ENCODE measurements around the gene DGLUCY. TPM values are rescaled to one million over a fixed set of nuclear protein-coding genes. Genes with fewer than 3 reads are reported as not detected.

The DGLUCY gene
- total RNA-seq, 1 experiment from 2014 or later: 26.7 TPM

DNA sequence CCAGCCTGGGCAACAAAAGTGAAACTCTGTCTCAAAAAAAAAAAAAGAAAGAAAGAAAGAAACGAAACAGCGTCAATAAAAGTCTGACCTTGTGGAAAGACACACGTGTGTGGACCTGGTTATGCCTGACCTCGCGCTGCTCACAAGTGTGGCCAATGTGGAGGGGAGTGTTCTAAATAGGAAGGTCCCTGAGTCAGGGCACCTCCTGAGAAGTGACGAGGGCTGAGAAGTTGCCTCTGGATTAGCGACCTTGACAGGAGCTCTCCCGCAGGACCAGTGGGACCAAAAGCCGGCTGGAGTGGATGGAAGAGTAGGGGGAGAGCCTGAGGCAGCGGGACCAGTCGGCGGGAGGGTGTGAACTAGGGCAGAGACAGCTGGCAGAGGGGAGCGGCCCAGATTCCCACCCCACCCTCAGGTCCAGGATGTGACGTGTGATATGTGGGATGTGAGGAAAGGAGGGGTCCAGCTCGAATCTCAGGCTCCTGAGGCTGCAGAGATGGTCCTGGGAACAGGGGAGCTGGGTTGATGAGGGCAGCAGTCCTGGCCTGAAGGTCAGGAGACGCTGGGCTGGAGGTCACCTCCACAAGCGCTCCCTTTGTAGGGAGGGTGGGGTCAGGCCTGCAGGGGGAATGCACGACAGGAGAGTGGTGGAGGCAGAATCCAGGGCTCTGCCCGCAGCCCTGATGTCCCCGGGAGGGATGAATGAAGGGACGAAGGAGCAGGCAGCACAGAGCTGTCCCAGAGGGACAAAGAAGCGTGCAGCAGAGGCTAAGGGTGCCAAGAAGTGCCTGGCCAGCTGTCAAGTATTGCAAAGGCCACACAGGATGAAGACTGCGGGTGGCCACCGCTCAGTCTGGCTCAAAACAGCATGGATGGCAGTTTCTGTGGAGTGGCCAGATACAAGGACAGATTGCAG, 155.5 kb downstream of the DGLUCY start:
- Histone ChIP-seq H3K27me3 (replicated peaks; ENCODE audit: insufficient read depth, low read depth, low read length, poor library complexity) (no peaks in the 10 kb centered on the region), H3K9me3 (ENCODE audit: low read depth, low read length, poor library complexity, severe bottlenecking) (no peaks in the 10 kb centered on the region), H3K36me3 (ENCODE audit: insufficient read depth, low read length, poor library complexity, severe bottlenecking) (peaks cover 10% of the 10 kb centered on the region), H3K4me1 (ENCODE audit: insufficient read depth, low read length, poor library complexity, severe bottlenecking) (no peaks in the 10 kb centered on the region), H3K4me3 (ENCODE audit: low read depth, low read length, poor library complexity, severe bottlenecking) (no peak overlapping the region), H3K27ac (ENCODE audit: low read depth, low read length, poor library complexity, severe bottlenecking) (no peak overlapping the region)
- DNase-seq (ENCODE audit: low spot score): no peak
- BruUV-seq (replicated peaks): no TSS peak
- no peak for TF ChIP-seq EZH2 (IDR thresholded peaks at IDR 0.05; ENCODE audit: borderline replicate concordance, low read depth, low read length, poor library complexity, severe bottlenecking)
- TF ChIP-seq, protein P1, sequence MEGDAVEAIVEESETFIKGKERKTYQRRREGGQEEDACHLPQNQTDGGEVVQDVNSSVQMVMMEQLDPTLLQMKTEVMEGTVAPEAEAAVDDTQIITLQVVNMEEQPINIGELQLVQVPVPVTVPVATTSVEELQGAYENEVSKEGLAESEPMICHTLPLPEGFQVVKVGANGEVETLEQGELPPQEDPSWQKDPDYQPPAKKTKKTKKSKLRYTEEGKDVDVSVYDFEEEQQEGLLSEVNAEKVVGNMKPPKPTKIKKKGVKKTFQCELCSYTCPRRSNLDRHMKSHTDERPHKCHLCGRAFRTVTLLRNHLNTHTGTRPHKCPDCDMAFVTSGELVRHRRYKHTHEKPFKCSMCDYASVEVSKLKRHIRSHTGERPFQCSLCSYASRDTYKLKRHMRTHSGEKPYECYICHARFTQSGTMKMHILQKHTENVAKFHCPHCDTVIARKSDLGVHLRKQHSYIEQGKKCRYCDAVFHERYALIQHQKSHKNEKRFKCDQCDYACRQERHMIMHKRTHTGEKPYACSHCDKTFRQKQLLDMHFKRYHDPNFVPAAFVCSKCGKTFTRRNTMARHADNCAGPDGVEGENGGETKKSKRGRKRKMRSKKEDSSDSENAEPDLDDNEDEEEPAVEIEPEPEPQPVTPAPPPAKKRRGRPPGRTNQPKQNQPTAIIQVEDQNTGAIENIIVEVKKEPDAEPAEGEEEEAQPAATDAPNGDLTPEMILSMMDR (conservative IDR thresholded peaks at IDR 0.05; ENCODE audit: low read depth, low read length): no peak
- POLR2A ChIA-PET (ENCODE audit: low non-redundant PET): no interaction called here
- CTCF ChIA-PET: no interaction called here
- intact Hi-C loops (cut with micrococcal nuclease; ENCODE audit: unreplicated experiment): no loop called here

DNA sequence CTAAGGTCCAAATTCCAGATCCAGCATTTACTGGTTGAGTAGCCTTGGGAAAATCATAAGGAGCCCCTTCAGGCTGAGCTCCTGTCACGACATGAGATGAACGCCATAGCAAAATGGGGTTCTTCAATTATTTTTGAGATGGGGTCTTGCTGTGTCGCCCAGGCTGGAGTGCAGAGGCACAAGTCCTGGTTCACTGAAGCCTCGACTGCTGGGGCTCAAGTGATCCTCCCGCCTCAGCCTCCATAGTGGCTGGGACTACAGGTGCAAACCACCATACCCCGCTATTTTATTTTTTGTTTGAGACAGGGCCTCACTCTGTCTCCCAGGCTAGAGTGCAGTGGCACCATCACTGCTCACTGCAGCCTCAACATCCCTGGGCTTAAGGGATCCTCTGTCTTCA, 156.3 kb downstream of the DGLUCY start:
- H3K4me3 ChIP-seq (ENCODE audit: low read depth, low read length, poor library complexity, severe bottlenecking): no peak overlapping the region
- TF ChIP-seq, protein P1 (conservative IDR thresholded peaks at IDR 0.05; ENCODE audit: low read depth, low read length): no peak
- no peak for TF ChIP-seq EZH2 (IDR thresholded peaks at IDR 0.05; ENCODE audit: borderline replicate concordance, low read depth, low read length, poor library complexity, severe bottlenecking)
- CTCF ChIA-PET: no interaction called here
- POLR2A ChIA-PET (ENCODE audit: low non-redundant PET): no interaction called here
- no peaks in the 10 kb centered on the region for H3K27me3 ChIP-seq (replicated peaks; ENCODE audit: insufficient read depth, low read depth, low read length, poor library complexity)
- intact Hi-C loops (cut with micrococcal nuclease; ENCODE audit: unreplicated experiment): no loop called here
- no peak overlapping the region for H3K27ac ChIP-seq (ENCODE audit: low read depth, low read length, poor library complexity, severe bottlenecking)
- H3K9me3 ChIP-seq (ENCODE audit: low read depth, low read length, poor library complexity, severe bottlenecking): no peaks in the 10 kb centered on the region
- peaks cover 10% of the 10 kb centered on the region for H3K36me3 ChIP-seq (ENCODE audit: insufficient read depth, low read length, poor library complexity, severe bottlenecking)
- no peak for DNase-seq (ENCODE audit: low spot score)
- H3K4me1 ChIP-seq (ENCODE audit: insufficient read depth, low read length, poor library complexity, severe bottlenecking): no peaks in the 10 kb centered on the region
- BruUV-seq (replicated peaks): no TSS peak

DNA sequence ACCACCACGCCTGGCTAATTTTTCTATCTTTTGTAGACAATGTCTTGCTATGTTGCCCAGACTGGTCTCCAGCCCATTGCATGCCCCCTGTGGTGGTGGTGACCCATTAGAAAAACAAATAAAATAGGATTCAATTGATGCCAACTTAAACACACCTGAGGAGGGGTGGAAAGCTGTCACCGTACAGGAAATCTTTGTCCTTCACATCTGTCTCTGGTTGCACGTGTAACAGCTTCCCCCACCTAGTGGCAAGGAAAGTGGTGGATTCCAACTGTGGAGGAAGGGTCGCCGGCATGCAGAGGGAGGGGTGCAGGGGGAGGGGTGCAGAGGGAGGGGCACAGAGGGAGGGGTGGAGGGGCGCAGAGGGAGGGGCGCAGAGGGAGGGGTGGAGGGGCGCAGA, 156.7 kb downstream of the DGLUCY start:
- DNase-seq (ENCODE audit: low spot score): no peak
- no peaks in the 10 kb centered on the region for H3K9me3 ChIP-seq (ENCODE audit: low read depth, low read length, poor library complexity, severe bottlenecking)
- no TSS peak for BruUV-seq (replicated peaks)
- ChIA-PET POLR2A (ENCODE audit: low non-redundant PET) (no interaction called here), CTCF (no interaction called here)
- H3K27ac ChIP-seq (ENCODE audit: low read depth, low read length, poor library complexity, severe bottlenecking): no peak overlapping the region
- no peaks in the 10 kb centered on the region for H3K4me1 ChIP-seq (ENCODE audit: insufficient read depth, low read length, poor library complexity, severe bottlenecking)
- peaks cover 10% of the 10 kb centered on the region for H3K36me3 ChIP-seq (ENCODE audit: insufficient read depth, low read length, poor library complexity, severe bottlenecking)
- intact Hi-C loops (cut with micrococcal nuclease; ENCODE audit: unreplicated experiment): no loop called here
- H3K4me3 ChIP-seq (ENCODE audit: low read depth, low read length, poor library complexity, severe bottlenecking): no peak overlapping the region
- H3K27me3 ChIP-seq (replicated peaks; ENCODE audit: insufficient read depth, low read depth, low read length, poor library complexity): no peaks in the 10 kb centered on the region
- TF ChIP-seq EZH2 (IDR thresholded peaks at IDR 0.05; ENCODE audit: borderline replicate concordance, low read depth, low read length, poor library complexity, severe bottlenecking): no peak
- TF ChIP-seq, protein P1 (conservative IDR thresholded peaks at IDR 0.05; ENCODE audit: low read depth, low read length): no peak
